ENCODE data around the gene GGTLC1.

GGTLC1 gene

GRCh38 chr20:23966298-23966697 lies 22.3 kb downstream of the GGTLC1 start:
- no peak for DNase-seq (ENCODE audit: low spot score)

GRCh38 chr20:23963941-23964340 lies 24.6 kb downstream of the GGTLC1 start:
- DNase-seq (ENCODE audit: low spot score): no peak

- DNase-seq (ENCODE audit: low spot score): no peak
These were observed 26.3 kb downstream of the GGTLC1 start for GRCh38 chr20:23962272-23962671.

- no peak for DNase-seq (ENCODE audit: low spot score)
These were observed 29.5 kb downstream of the GGTLC1 start for GRCh38 chr20:23959054-23959453.

GRCh38 chr20:23955896-23956295 lies 32.7 kb downstream of the GGTLC1 start:
- no peak for DNase-seq (ENCODE audit: low spot score)

- DNase-seq (ENCODE audit: low spot score): no peak
These were observed 34.4 kb downstream of the GGTLC1 start for GRCh38 chr20:23954008-23954745.

- DNase-seq (ENCODE audit: low spot score): no peak
These were observed 42.4 kb downstream of the GGTLC1 start for GRCh38 chr20:23946206-23946605.

GRCh38 chr20:23943304-23943703 lies 45.3 kb downstream of the GGTLC1 start:
- no peak for DNase-seq (ENCODE audit: low spot score)

GRCh38 chr20:23939641-23940040 lies 48.9 kb downstream of the GGTLC1 start:
- no peak for DNase-seq (ENCODE audit: low spot score)

GRCh38 chr20:23939063-23939462 lies 49.5 kb downstream of the GGTLC1 start:
- DNase-seq (ENCODE audit: low spot score): no peak

- no peak for DNase-seq (ENCODE audit: low spot score)
These were observed 50.5 kb downstream of the GGTLC1 start for GRCh38 chr20:23938118-23938438.

- DNase-seq (ENCODE audit: low spot score): peak; percentile 80
These were observed 51.1 kb downstream of the GGTLC1 start for GRCh38 chr20:23937303-23938117.

All from SW480 (cell line).